ENCODE data around the gene SH3GLB2. TPM values are rescaled to one million over a fixed set of nuclear protein-coding genes. Genes with fewer than 3 reads are reported as not detected.
"Not testable (repeated sequence)": the region's sequence is repeated elsewhere in the genome, so short reads cannot be mapped to it uniquely, and the experiment has no call there.

SH3GLB2 gene
- total RNA-seq, 1 donor from 2014 or later = 67.9 TPM

GRCh38 chr9:129014608-129015007 lies 13.5 kb downstream of the SH3GLB2 start:
- no peak for DNase-seq

GRCh38 chr9:129014124-129014523 lies 14.0 kb downstream of the SH3GLB2 start:
- DNase-seq = no peak

- DNase-seq = no peak
These were observed 14.5 kb downstream of the SH3GLB2 start for GRCh38 chr9:129013674-129014073.

- DNase-seq = no peak
These were observed 15.2 kb downstream of the SH3GLB2 start for GRCh38 chr9:129012893-129013448.

- no peak for DNase-seq
These were observed 15.8 kb downstream of the SH3GLB2 start for GRCh38 chr9:129012343-129012742.

- DNase-seq = peak; percentile 50
These were observed 16.4 kb downstream of the SH3GLB2 start for GRCh38 chr9:129011761-129012181.

- no peak for DNase-seq
These were observed 17.0 kb downstream of the SH3GLB2 start for GRCh38 chr9:129011170-129011569.

- no peak for DNase-seq
These were observed 17.7 kb downstream of the SH3GLB2 start for GRCh38 chr9:129010267-129010975.

GRCh38 chr9:129009584-129010141 lies 18.5 kb downstream of the SH3GLB2 start:
- DNase-seq = no peak

GRCh38 chr9:129008986-129009583 lies 19.0 kb downstream of the SH3GLB2 start:
- DNase-seq = no peak

GRCh38 chr9:129008469-129008965 lies 19.6 kb downstream of the SH3GLB2 start:
- no peak for DNase-seq

GRCh38 chr9:129007766-129008468 lies 20.2 kb downstream of the SH3GLB2 start:
- DNase-seq = no peak

GRCh38 chr9:129007035-129007765 lies 20.9 kb downstream of the SH3GLB2 start:
- peak; percentile 37 for DNase-seq

- DNase-seq = peak; percentile 87
These were observed 21.6 kb downstream of the SH3GLB2 start for GRCh38 chr9:129006328-129007034.

GRCh38 chr9:129005336-129005997 lies 22.7 kb downstream of the SH3GLB2 start:
- DNase-seq = no peak

GRCh38 chr9:129004173-129004572 lies 24.0 kb downstream of the SH3GLB2 start:
- not testable (repeated sequence) for DNase-seq

GRCh38 chr9:129002992-129003391 lies 25.1 kb downstream of the SH3GLB2 start:
- no peak for DNase-seq

- DNase-seq = no peak
These were observed 26.4 kb downstream of the SH3GLB2 start for GRCh38 chr9:129001504-129002325.

- DNase-seq = no peak
These were observed 28.4 kb downstream of the SH3GLB2 start for GRCh38 chr9:128999581-129000206.
